GM18526 (cell line): ENCODE data around the gene PCDH18.

Experiments
- POLR2A ChIP-seq: IDR thresholded peaks from 3 replicates; pipeline ENCODE4 v1.6.1; 2011; ENCODE audit not compliant: insufficient read length; ENCODE audit errors: extremely low read depth

Gene PCDH18

DNA sequence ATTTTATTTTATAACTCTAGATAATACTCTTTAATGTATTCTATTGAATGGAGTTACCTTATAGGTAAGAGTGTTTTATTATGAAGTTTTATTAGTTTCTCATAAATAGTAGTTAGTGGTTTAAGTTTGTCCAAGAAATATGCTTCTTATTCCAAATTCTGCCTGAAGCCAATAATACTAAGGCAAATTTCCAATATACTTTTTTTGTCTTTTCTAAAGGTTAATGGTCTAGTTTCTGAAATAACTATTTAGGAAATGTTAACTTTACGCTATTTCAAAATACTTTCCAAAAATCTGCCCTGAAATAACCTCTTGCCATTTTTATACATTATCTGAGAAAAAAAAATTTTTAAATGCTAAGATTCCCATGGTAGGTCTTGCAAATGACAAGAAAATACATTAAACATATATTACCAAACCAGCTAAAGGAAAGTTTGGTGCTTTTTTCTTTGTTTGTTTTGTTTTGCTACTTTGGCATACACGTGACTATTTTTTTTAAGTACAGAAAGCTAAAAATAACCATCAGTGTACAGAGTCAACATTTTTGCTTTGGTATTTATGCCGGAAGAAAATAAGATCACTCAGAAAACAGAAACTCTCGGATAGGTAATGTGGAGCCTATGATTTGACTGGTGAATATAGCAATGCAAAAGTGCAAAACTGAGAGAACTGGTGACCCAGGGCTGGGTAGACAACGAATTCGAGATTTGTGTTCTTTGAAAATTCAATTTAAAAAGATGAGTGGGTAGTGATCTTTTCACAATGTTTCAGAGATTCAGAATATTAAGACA is 29.8 kb downstream of the PCDH18 start:
- no peak for TF ChIP-seq POLR2A

DNA sequence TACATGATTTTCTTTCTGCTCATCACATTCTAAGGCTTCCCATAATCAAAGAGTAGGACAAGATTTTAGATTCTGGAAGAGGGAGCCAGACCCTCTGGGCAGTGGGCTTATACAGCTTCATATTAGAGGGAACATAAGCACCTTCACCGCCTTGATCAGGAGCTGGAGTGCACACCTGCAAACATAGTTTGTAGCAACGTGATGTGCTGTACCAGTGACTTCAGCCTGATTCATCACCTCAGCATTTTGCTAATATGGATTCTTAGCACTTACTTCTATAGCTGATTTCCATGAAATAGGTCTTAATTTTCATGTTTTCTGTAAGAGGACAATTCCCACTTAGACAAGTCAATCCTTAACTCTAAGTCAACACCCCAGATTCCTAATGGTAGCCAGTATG is 36.7 kb downstream of the PCDH18 start:
- no peak for TF ChIP-seq POLR2A

DNA sequence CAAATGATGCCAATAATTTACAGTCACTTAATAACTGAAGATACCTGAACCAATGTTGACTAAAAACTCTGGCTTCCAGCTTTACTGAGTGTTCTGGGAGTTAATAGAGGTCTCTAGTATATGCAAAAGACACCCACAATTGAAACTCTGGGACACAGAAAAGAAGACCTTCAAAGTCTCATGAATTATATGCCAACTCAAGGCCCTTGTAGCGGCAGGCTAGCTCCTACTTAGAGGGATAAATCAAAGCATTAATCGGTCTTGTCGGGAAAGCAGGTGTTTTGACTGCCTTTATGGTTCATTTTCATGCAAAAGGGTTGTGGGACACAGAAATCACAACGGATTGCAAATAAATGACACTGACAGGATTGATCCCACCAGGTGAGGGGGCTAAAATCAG is 55.9 kb downstream of the PCDH18 start:
- TF ChIP-seq POLR2A, result no peak

DNA sequence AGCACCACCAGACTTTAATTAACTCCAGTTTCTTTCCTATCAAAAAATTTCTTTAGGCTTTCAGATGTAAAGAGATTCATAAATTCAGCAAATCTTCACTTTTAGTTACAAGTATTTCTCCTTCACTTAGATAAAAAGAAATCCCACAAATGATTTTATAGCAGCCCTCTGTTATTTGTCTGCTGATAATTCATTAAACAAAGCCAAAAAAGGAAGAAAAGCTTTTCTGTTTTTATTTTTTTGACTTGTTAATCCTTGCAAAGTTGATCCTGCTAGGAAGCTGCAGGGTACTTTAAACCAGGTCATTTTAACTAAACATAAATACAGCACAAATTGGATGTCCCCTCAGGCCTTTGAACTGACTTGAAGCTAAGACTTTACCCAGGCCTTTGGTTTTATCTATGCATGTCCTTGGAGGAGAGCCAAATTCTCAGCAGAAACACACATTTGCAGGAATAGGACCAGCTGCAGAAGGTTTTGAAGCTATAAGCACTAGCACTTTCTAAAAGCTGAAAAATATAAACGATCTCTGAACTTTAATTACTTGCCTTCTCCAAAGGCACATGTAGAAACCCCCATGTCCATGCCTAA is 57.5 kb downstream of the PCDH18 start:
- no peak for TF ChIP-seq POLR2A

DNA sequence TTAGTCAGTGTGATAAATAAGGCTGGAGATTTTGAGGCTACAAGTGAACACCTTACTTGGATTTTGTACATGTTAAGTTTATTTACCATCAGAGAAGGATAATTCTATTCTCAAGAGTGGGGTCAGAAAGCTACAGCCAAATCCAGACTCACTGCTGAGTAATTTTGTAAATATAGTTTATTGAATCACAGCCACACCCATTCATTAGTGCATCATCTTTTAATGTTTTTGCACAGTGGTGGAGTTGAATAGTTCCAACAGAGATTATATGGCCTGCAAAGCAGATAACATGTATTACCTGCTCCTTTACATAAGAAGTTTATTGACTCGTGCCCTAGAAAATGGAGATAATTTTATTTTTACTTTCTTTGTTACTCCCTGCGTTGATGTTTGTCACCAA is 60.4 kb downstream of the PCDH18 start:
- TF ChIP-seq POLR2A, result no peak

DNA sequence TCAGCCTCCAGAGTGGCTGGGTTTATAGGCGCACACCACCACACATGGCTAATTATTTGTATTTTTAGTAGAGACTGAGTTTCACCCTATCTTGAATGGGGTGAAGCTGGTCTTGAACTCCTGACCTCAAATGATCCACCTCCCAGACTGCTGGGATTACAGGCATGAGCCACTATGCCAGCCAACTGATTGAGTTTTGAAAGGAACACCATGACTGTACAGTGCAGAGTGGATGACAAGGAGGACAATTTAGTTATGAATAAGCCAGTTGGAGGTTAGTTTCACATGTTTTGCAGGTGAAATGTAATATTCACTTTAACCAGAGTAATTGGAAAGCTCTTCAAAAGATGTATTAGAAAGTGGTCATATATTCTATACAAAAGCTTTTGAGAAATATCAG is 60.8 kb downstream of the PCDH18 start:
- no peak for TF ChIP-seq POLR2A

DNA sequence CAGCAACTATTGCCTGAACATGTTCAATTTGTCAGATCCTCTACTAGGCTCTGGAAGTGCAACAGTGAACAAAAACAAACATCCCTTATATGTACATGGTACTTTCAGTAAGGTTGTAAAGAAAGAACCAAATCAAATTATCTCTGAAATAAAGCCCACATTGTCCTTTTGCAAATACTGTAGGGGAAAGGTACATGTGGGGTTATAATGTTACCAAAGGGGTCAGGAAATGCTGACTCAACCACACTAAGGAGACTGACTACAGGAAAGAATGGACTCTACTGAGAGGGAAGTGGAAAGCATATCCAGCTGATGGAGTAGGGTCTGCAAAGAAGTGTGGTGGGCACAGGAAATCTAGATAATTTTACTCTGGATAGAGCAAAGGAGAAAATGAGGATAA is 61.5 kb downstream of the PCDH18 start:
- TF ChIP-seq POLR2A, result no peak
